ENCODE results near the gene PHC1. TPM values are rescaled to one million over a fixed set of nuclear protein-coding genes. Genes with fewer than 3 reads are reported as not detected.
"Not testable (repeated sequence)": the region's sequence is repeated elsewhere in the genome, so short reads cannot be mapped to it uniquely, and the experiment has no call there.

Gene PHC1
- total and polyA plus RNA-seq, 3 experiments from 2014 or later, result 18.5 to 21.0 (median 19.5) TPM

DNA sequence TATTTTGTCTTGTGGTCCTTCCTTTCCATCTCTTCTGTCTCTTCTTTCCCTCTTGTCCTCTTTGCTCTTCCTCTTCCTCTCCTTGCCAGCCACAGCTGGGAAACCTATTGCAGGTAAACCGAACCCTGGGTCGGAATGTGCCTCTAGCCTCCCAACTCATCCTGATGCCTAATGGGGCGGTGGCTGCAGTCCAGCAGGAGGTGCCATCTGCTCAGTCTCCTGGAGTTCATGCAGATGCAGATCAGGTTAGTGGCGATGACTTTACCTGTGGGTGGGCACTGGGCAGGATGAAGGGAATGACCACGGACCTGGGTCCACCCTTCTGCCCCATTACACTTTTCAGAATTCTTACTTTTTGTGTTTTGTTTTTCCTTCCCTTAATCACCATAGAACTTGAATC lies 8.2 kb downstream of the PHC1 start:
- H3K9me3 Mint-ChIP-seq, result no peaks in the 10 kb centered on the region
- H3K27ac Mint-ChIP-seq, result peak overlapping the region in 1 of 8 donors; percentile 7
- ChIA-PET CTCF (interaction anchor here (1.0 kb wide), 1 partner anchor 127 kb away, joined by 4 read pairs; no protein-coding TSS in a partner anchor), POLR2A (no interaction called here)
- Histone ChIP-seq H3K4me1 (ENCODE audit: insufficient read depth, low read length) (no peaks in the 10 kb centered on the region), H3K27me3 (ENCODE audit: insufficient read depth, low read length, poor library complexity, severe bottlenecking) (no peaks in the 10 kb centered on the region), H3K36me3 (ENCODE audit: insufficient read depth, low read length) (peaks cover 18% of the 10 kb centered on the region), H3K9me3 (ENCODE audit: low read length) (no peaks in the 10 kb centered on the region), H3K27ac (ENCODE audit: low read depth, low read length) (no peak overlapping the region), H3K4me3 (ENCODE audit: low read length) (no peak overlapping the region)
- DNase-seq, result no peak
- peaks cover 0 to 4% (median 0%) of the 10 kb centered on the region in 3 donors for H3K4me1 Mint-ChIP-seq
- no peaks in the 10 kb centered on the region for H3K27me3 Mint-ChIP-seq
- H3K4me3 Mint-ChIP-seq, result no peak overlapping the region
- peaks cover 7 to 50% (median 13%) of the 10 kb centered on the region in 3 donors for H3K36me3 Mint-ChIP-seq

GRCh38 chr12:8930655-8931323 lies 16.5 kb downstream of the PHC1 start:
- POLR2A ChIA-PET; H3K4me1 ChIP-seq (ENCODE audit: insufficient read depth, low read length); H3K4me3 Mint-ChIP-seq; H3K27ac ChIP-seq (ENCODE audit: low read depth, low read length); H3K9me3 Mint-ChIP-seq; H3K36me3 ChIP-seq (ENCODE audit: insufficient read depth, low read length); H3K27me3 Mint-ChIP-seq; H3K4me1 Mint-ChIP-seq; DNase-seq; H3K27me3 ChIP-seq (ENCODE audit: insufficient read depth, low read length, poor library complexity, severe bottlenecking); H3K27ac Mint-ChIP-seq; H3K9me3 ChIP-seq (ENCODE audit: low read length); H3K4me3 ChIP-seq (ENCODE audit: low read length): not testable (repeated sequence)
- H3K36me3 Mint-ChIP-seq, result peaks cover 10 to 49% (median 22%) of the 10 kb centered on the region in 3 donors
- CTCF ChIA-PET, result interaction anchor here (1.4 kb wide), 1 partner anchor 19 kb away, joined by 3 read pairs; the partner anchor contains the start of gene M6PR

GRCh38 chr12:8932464-8932863 lies 18.2 kb downstream of the PHC1 start:
- H3K4me1 Mint-ChIP-seq; H3K4me1 ChIP-seq (ENCODE audit: insufficient read depth, low read length); H3K27me3 ChIP-seq (ENCODE audit: insufficient read depth, low read length, poor library complexity, severe bottlenecking); H3K4me3 ChIP-seq (ENCODE audit: low read length); H3K27me3 Mint-ChIP-seq; DNase-seq; H3K9me3 ChIP-seq (ENCODE audit: low read length); H3K4me3 Mint-ChIP-seq; H3K36me3 ChIP-seq (ENCODE audit: insufficient read depth, low read length); POLR2A ChIA-PET; H3K9me3 Mint-ChIP-seq; H3K27ac ChIP-seq (ENCODE audit: low read depth, low read length): not testable (repeated sequence)
- H3K36me3 Mint-ChIP-seq, result peaks cover 10 to 61% (median 29%) of the 10 kb centered on the region in 3 donors
- CTCF ChIA-PET, result interaction anchor here (1.4 kb wide), 1 partner anchor 17 kb away, joined by 3 read pairs; the partner anchor contains the start of gene M6PR
- peak overlapping the region in 2 of 8 donors; percentile 57 to 78 for H3K27ac Mint-ChIP-seq

DNA sequence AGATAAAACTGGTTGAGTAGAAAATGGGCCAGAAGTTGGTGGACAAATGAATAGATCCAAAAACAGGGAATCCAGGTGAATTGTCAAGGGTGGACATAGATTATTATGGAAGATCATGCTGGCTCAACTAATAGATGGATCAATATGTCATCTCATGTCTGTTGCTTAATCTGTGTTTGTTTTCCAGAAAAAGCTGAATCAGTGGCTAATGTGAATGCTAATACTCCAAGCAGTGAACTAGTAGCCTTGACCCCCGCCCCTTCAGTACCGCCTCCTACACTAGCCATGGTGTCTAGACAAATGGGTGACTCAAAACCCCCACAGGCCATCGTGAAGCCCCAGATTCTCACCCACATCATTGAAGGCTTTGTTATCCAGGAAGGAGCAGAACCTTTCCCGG lies 19.8 kb downstream of the PHC1 start:
- H3K4me1 Mint-ChIP-seq; H3K4me3 Mint-ChIP-seq; H3K9me3 Mint-ChIP-seq; H3K27me3 Mint-ChIP-seq; H3K9me3 ChIP-seq (ENCODE audit: low read length); H3K4me1 ChIP-seq (ENCODE audit: insufficient read depth, low read length); H3K27ac ChIP-seq (ENCODE audit: low read depth, low read length); DNase-seq; H3K27me3 ChIP-seq (ENCODE audit: insufficient read depth, low read length, poor library complexity, severe bottlenecking); CTCF ChIA-PET; POLR2A ChIA-PET; H3K4me3 ChIP-seq (ENCODE audit: low read length): not testable (repeated sequence)
- Mint-ChIP-seq H3K36me3 (peaks cover 10 to 72% (median 27%) of the 10 kb centered on the region in 3 donors), H3K27ac (peak overlapping the region in 3 of 8 donors; percentile 22 to 89 (median 42))
- peaks cover 14% of the 10 kb centered on the region for H3K36me3 ChIP-seq (ENCODE audit: insufficient read depth, low read length)

DNA sequence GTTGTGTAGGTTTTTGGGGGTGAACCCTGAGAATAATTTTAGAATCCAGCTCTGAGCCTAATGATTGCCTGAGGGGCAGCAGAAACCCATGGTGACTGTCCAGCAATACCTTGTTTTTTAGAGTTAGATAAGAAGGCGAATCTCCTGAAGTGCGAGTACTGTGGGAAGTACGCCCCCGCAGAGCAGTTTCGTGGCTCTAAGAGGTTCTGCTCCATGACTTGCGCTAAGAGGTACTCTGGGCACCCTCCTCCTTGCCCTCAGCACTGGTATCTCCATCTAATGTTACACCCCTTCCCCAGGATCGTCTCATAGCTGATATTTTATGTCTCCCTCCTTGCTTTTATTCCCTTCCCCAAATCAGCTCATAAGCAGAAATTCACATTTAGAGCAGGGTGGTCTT lies 22.4 kb downstream of the PHC1 start:
- ChIA-PET POLR2A (no interaction called here), CTCF (interaction anchor here (0.6 to 2.7 kb wide), 4 partner anchors 11 to 113 kb away, joined by 3 to 9 read pairs (median 4); no protein-coding TSS in a partner anchor)
- H3K36me3 Mint-ChIP-seq, result peaks cover 10 to 67% (median 21%) of the 10 kb centered on the region in 3 donors
- DNase-seq, result no peak
- peaks cover 0 to 5% (median 0%) of the 10 kb centered on the region in 3 donors for H3K4me1 Mint-ChIP-seq
- H3K9me3 Mint-ChIP-seq, result no peaks in the 10 kb centered on the region
- H3K4me3 Mint-ChIP-seq, result no peak overlapping the region
- peak overlapping the region in 3 of 8 donors; percentile 11 to 17 (median 12) for H3K27ac Mint-ChIP-seq
- no peaks in the 10 kb centered on the region for H3K27me3 ChIP-seq (ENCODE audit: insufficient read depth, low read length, poor library complexity, severe bottlenecking)
- H3K36me3 ChIP-seq (ENCODE audit: insufficient read depth, low read length), result peaks cover 13% of the 10 kb centered on the region
- no peaks in the 10 kb centered on the region for H3K27me3 Mint-ChIP-seq
- no peaks in the 10 kb centered on the region for H3K9me3 ChIP-seq (ENCODE audit: low read length)
- no peaks in the 10 kb centered on the region for H3K4me1 ChIP-seq (ENCODE audit: insufficient read depth, low read length)
- no peak overlapping the region for H3K4me3 ChIP-seq (ENCODE audit: low read length)
- no peak overlapping the region for H3K27ac ChIP-seq (ENCODE audit: low read depth, low read length)

GRCh38 chr12:8937842-8938442 lies 23.6 kb downstream of the PHC1 start:
- H3K27me3 ChIP-seq (ENCODE audit: insufficient read depth, low read length, poor library complexity, severe bottlenecking); DNase-seq; H3K4me1 ChIP-seq (ENCODE audit: insufficient read depth, low read length); H3K27me3 Mint-ChIP-seq; H3K9me3 Mint-ChIP-seq; H3K9me3 ChIP-seq (ENCODE audit: low read length); POLR2A ChIA-PET; H3K4me3 Mint-ChIP-seq; H3K27ac ChIP-seq (ENCODE audit: low read depth, low read length); H3K4me3 ChIP-seq (ENCODE audit: low read length): not testable (repeated sequence)
- Mint-ChIP-seq H3K36me3 (peaks cover 10 to 72% (median 26%) of the 10 kb centered on the region in 3 donors), H3K4me1 (peaks cover 3 to 11% (median 4%) of the 10 kb centered on the region in 3 donors), H3K27ac (peak overlapping the region in 2 of 8 donors; percentile 27 to 75)
- peaks cover 22% of the 10 kb centered on the region for H3K36me3 ChIP-seq (ENCODE audit: insufficient read depth, low read length)
- CTCF ChIA-PET, result interaction anchor here (1.1 to 2.7 kb wide), 3 partner anchors 12 to 112 kb away, joined by 3 to 9 read pairs (median 8); partner anchors contain the start of gene M6PR

- H3K36me3 ChIP-seq (ENCODE audit: insufficient read depth, low read length), result peaks cover 50% of the 10 kb centered on the region
- H3K9me3 Mint-ChIP-seq, result no peaks in the 10 kb centered on the region
- H3K4me1 Mint-ChIP-seq, result peaks cover 12 to 30% (median 13%) of the 10 kb centered on the region in 3 donors
- H3K27ac ChIP-seq (ENCODE audit: low read depth, low read length), result no peak overlapping the region
- no peak overlapping the region for H3K4me3 Mint-ChIP-seq
- H3K27me3 ChIP-seq (ENCODE audit: insufficient read depth, low read length, poor library complexity, severe bottlenecking), result no peaks in the 10 kb centered on the region
- H3K4me1 ChIP-seq (ENCODE audit: insufficient read depth, low read length), result peaks cover 4% of the 10 kb centered on the region
- no peaks in the 10 kb centered on the region for H3K9me3 ChIP-seq (ENCODE audit: low read length)
- DNase-seq, result no peak
- ChIA-PET CTCF (no interaction called here), POLR2A (no interaction called here)
- H3K4me3 ChIP-seq (ENCODE audit: low read length), result no peak overlapping the region
- peaks cover 5 to 81% (median 24%) of the 10 kb centered on the region in 3 donors for H3K36me3 Mint-ChIP-seq
- peak overlapping the region in 7 of 8 donors; percentile 56 to 93 (median 77) for H3K27ac Mint-ChIP-seq
- H3K27me3 Mint-ChIP-seq, result no peaks in the 10 kb centered on the region
These were observed 27.6 kb downstream of the PHC1 start for GRCh38 chr12:8941691-8942478.

Measured in CD8-positive, alpha-beta memory T cell (primary cell).